GDM1 (cell line): Measurements from ENCODE around the gene CSTA.
"Not testable (repeated sequence)": the region's sequence is repeated elsewhere in the genome, so short reads cannot be mapped to it uniquely, and the experiment has no call there.

Experiments used
- DNase-seq: peaks from one replicate; lab custom pipeline; 2025; lab: John Stamatoyannopoulos, UW

CSTA gene

GRCh38 chr3:122322095-122323075, 2.7 kb upstream of the CSTA start:
- DNase-seq = no peak

DNA sequence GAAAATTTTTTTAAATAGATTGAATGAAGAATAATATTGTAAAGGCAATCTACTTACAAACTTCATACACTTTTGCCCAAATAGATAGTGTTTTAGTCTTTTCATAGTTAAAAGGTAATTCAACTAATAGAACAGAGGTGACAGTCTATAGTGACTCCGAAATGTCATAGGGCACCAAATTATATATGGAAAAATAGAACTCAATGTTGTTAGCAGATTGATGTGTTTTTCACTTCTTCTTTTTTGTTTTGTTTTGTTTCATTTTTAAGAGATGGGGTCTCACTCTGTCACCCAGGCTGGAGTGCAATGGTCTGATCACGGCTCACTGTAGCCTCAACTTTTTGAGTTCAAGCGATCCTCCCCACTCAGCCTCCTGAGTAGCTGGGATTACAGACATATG, 721 bp downstream of the CSTA start:
- DNase-seq = no peak

DNA sequence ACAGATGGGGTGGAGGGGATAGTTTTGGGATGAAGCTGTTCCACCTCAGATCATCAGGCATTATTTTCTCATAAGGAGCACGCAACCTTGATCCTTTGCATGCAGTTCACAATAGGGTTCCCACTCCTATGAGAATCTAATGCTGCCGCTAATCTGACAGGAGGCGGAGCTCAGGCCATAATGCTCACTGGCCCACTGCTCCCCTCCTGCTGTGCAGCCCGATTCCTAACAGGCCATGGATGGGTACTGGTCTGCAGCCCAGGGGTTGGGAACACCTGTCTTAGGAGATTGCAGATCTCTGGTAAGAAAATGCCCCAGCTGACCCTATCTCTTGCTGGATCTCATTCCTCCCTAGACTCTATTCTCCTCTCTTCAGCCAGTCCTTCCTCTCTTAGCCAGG, 6.8 kb downstream of the CSTA start:
- no peak for DNase-seq

DNA sequence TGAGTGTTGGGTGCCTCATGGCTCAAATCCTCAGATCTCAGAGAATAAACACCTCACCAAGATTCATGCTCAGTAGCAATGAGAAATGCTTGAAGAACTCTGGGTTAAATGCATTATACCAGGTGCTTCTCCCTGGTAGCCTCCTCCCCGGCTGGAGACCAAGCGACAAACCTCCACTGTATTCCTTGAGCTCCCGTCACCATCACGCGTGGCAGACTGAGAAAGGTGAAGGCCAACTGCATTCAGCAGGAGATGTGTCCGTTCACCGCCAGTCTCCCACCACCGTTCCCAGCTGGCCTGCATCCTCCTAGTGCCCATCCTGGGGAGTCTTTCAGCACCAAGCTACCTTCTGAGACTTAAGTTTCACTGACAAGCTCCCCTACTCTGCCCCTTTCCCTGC, 7.5 kb downstream of the CSTA start:
- no peak for DNase-seq

DNA sequence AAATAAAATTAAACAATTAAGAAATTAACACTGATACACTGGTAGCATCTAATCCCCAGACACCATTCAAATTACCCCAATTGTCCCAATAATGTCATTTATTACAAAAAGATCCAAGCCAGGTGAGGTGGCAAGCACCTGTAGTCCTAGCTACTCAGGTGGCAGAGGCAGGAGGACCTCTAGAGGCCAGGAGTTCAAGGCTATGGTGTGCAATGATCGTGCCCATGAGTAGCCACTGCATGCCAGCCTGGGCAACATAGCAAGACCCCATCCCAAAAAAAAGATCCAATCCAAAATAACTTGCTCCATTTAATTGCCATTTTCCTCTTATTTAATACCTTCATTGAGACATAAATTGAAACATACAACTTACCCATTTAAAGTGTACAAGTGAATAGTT, 17.8 kb downstream of the CSTA start:
- no peak for DNase-seq

DNA sequence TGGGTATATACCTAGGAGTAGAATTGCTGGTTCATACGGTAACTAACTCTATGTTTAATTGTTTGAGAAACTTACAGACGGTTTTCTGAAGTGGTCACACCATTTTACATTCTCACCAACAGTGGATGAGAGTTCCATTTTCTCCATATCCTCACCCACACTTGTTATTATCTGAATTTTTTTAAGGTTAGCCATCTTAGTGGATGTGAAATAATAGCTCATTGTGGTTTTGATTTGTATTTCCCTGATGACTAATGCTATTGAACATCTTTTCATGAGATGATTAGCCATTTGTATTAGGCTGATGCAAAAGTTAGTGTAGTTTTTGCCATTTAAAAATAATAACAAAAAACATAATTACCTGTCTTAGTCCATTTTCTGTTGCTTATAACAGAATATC, 18.6 kb downstream of the CSTA start:
- no peak for DNase-seq

DNA sequence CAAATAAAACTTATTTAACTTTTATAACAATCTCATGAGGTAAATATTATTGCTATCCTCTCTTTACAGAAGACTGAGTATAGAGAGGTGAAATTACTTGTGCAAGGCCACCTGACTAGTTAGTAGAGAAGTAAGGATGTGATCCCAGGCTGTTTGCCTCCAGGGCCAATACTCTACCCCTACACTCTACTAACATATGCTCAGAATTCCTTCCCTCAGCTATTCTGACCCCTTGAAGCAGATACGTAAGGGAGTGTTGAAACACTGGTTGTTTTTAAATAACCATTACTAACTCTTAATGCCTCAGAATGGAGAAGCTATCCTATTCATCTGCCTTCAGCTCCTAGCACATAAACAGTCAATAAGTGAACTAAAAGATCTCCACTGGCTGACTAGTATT, 24.1 kb downstream of the CSTA start:
- DNase-seq = no peak

DNA sequence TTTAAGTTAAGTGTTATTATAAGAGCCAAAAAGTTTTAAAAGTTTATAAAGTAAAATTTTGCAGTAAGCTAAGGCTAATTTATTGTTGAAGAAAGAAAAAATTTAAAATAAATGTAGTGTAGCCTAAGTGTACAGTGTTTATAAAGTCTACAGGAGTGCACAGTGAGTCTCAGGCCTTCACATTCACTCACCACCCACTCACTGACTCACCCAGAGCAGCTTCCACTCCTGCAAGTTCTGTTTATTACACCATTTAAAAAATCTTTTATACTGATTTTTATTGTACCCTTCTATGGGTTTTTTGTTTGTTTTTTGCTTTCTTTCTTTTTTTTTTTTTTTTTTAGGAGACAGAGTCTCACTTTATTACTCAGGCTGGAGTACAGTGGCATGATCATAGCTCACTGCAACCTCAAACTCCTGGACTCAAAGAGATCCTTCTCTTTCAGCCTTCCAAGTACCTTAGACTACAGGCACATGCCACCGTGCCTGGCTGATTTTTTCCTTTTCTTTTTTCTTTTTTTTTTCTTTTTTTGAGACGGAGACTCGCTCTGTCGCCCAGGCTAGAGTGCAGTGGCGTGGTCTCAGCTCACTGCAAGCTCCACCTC, 25.9 kb downstream of the CSTA start:
- DNase-seq = no peak

DNA sequence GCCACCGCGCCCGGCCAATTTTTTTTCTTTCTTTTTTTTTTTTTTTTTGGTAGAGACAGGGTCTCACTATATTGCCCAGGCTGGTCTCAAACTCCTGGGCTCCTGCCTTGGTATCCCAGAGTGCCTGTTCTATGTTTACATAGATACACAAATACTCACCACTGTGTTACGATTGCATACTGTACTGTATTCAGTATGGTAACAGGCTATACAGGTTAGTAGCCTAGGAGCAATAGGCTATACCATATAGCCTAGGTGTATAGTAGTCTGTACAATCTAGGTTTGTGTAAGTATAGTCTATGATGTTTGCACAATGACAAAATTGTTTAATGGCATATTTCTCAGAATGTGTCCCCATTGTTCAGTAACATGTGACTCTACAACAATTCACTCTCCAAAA, 26.6 kb downstream of the CSTA start:
- DNase-seq = no peak

DNA sequence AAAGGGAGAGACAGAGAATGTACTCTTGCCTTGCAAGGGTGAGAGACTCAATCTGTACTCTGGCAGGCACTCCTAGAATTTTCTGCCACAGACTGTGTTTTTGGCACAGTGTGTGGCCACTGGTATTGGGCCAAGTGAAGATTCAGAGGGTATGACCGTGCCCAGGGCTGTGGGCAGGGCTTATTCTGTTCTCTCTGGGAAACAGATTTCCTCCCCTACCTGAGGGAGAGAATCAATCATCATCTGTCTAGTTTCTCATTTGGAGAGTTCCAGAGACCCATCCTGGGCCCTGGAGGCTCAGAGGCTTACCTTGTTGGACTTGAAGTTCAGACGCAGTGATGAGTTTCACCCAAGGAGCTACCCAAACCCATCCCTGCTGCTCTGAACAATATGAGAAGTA, 28.2 kb downstream of the CSTA start:
- no peak for DNase-seq

GRCh38 chr3:122353893-122354401, 28.9 kb downstream of the CSTA start:
- no peak for DNase-seq

DNA sequence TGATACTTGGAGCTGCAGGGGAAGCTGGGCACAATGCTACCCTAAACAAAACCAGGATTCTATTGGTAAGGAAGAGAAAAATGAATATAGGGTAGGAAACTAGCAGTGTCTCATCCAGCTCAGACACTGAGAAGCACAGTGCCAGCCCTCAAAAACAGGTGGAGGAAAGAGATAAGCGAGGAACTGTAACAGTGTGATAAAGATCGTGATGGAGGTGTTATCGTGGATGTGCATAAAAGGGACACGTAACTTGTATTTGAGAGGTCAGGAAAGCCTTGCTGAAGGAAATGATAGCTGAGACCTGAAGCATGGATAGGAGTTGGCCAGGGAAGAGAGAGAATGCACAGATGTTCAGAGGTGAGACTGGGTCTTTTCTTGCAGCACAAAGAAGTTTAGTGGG, 30.6 kb downstream of the CSTA start:
- DNase-seq = no peak

DNA sequence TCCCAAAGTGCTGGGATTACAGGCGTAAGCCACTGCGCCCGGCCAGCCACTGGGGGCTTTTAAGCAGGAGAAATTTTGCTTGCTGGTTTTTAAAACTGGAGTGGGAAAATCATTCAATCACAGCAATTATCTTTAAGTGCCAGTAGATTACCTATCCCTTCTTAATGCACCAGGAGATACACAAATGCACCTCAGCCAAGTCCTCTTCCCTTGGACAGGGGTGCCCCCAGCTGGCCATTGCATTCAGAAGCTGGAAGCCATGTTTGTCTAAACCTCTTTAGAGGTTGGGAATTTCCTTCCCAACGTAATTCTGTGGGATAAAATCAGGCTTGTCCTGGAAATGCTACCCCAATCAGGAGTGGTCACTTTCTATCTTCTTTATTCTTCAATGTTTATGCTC, 31.4 kb downstream of the CSTA start:
- no peak for DNase-seq

DNA sequence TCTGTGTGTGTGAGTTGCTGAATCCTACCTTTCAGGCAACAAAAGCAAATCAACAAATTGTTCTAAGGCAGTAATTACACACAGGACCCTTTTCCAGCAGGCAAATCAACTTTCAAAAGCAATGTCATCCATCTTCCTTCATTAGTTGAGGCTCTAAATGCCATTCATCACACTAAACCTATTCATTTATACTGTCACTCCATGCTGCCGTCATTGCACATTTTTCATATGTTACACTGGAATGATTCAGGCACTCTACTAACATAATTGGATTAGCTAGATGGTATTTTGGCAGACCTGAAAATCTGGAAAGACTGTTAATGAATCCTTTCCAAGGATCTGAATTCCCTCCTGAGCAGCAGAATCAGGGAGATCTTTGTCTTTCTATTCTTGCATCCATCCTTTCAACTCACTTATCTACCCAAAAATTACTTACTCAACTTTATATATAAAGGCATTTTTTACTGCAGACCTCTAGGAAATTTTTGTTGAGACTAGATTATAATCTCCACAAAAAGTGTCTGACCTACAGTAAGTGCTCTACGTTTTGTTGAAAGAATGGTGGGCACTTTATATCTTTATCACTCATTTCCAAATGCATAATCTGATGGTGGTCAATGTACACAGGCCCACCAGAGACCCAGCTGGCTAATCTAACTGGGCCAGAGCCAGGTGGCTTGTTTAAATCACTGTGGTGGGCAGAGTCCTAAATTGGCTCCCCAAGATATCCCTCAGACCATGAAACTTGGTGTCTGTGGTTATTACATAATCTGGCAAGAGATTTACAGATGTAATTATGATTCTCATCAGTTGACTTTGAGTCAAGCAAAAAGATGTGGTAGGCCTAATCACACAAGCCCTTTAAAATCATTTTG, 33.0 kb downstream of the CSTA start:
- no peak for DNase-seq

DNA sequence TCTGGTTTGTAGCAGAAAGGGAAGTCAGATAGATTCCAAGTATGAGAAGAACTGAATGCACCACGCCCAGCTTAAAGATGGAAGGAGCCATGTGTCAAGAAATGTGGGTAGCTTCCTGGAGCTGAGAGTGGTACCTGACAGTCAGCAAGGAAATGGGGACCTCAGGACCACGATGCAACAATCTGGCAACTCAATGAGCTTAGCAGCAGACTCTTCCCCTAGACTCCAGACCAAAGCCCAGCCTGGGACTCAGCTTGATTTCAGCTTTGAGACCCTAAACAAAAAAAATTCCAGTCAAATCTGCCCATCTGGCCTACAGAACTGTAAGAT, 33.6 kb downstream of the CSTA start:
- no peak for DNase-seq

- DNase-seq = no peak
Observed at GRCh38 chr3:122362026-122362425, 37.0 kb downstream of the CSTA start.

- DNase-seq = no peak
Observed at GRCh38 chr3:122364490-122364889, 39.4 kb downstream of the CSTA start.

- DNase-seq = no peak
Observed at GRCh38 chr3:122365073-122365472, 40.0 kb downstream of the CSTA start.

DNA sequence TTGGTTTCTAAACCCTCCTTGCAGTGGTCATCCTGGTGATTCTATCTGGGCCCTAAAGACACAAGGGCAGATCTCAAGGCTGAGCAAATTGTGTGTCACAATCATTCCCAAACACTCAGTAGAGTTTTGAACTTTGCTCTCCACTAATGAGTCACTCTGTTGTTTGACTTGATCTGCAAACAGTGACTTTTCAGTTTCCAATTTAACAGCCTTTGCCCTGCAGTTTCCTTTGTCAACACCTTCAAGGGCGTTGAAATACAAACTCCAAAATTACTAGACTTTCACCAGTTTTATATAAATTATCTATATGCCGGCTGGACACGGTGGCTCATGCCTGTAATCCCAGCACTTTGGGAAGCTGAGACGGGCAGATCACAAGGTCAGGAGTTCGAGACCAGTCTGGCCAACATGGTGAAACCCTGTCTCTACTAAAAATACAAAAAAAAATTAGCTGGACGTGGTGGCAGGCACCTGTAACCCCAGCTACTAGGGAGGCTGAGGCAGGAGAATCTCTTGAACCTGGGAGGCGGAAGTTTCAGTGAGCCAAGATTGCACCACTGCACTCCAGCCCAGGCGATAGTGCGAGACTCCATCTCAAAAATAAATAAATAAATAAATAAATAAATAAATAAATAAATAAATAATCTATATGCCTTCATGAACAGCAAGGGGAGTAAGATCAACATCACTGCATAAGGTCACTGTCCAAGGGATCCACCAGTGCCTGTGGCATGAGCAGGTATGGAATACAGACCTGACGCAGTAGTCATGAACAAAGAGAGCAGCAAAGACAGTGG, 40.7 kb downstream of the CSTA start:
- not testable (repeated sequence) for DNase-seq

GRCh38 chr3:122366379-122366749, 41.3 kb downstream of the CSTA start:
- no peak for DNase-seq

DNA sequence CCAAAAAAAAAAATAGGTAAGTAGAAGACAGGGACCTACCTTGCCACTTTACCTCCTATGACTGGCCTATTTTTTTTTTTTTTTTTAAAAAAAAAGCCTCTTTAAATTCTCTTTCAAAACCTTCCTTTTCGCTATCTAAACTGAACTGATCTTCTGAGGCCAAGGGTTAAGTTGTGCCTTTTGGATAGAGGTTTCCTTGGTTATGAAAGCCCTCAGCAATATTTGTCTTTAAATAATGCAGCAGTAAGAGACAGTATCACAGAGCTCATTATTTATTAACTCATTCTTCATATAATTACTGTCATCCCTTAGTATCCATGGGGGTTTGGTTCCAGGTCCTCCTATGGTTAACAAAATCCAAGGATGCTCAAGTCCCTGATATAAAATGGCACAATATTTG, 49.0 kb downstream of the CSTA start:
- DNase-seq = no peak

DNA sequence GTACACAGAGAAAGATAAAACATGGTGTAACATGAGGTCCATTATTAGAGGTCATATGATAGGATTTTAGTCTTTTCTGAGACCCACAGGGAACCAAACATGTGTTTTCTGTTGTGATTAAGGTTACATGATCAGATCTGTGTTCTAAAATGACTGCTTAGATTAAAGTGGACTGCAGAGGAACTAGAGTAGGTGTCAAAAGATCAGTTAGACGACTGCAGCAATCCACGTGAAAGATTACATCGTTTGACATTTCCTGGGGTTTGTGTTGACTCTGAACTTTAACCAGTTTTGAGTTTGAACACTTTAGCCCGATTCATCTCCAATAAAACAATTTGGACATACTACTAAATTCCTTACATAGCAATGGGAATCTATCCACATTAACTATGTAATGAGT, 52.9 kb downstream of the CSTA start:
- no peak for DNase-seq
